Measurements from ENCODE around the gene RAB40C. TPM values are rescaled to one million over a fixed set of nuclear protein-coding genes. Genes with fewer than 3 reads are reported as not detected.

The RAB40C gene
- total and polyA plus RNA-seq, 7 donors = 16.8 to 41.2 (median 28.8) TPM

- no peak overlapping the region for H3K4me3 ChIP-seq
- no peak overlapping the region for H3K27ac ChIP-seq
- 96 to 97% methylated on average over 35 of the region's 35 CpGs for WGBS, 2 donors
- H3K4me1 ChIP-seq = peaks cover 0 to 4% (median 2%) of the 10 kb centered on the region in 4 donors
- no peaks in the 10 kb centered on the region for H3K9me3 ChIP-seq
- H3K36me3 ChIP-seq = peaks cover 0 to 56% (median 19%) of the 10 kb centered on the region in 4 donors
- no peak for DNase-seq
- TF ChIP-seq EP300 (IDR thresholded peaks at IDR 0.05) (no peak), POLR2AphosphoS5 (IDR thresholded peaks at IDR 0.05) (no peak), POLR2A (IDR thresholded peaks at IDR 0.05) (no peak), CTCF (IDR thresholded peaks at IDR 0.05) (no peak)
- H3K27me3 ChIP-seq = no peaks in the 10 kb centered on the region
- intact Hi-C loops (cut with DNase I) = no loop called here
Observed at GRCh38 chr16:552171-552570, 37.7 kb upstream of the RAB40C start.

GRCh38 chr16:553601-554296 is 36.1 kb upstream of the RAB40C start:
- Histone ChIP-seq H3K27ac (no peak overlapping the region), H3K36me3 (peaks cover 0 to 40% (median 18%) of the 10 kb centered on the region in 4 donors), H3K9me3 (no peaks in the 10 kb centered on the region), H3K4me3 (no peak overlapping the region), H3K27me3 (peaks cover 0 to 10% (median 9%) of the 10 kb centered on the region in 3 donors), H3K4me1 (no peaks in the 10 kb centered on the region)
- DNase-seq = no peak
- no peak for TF ChIP-seq POLR2AphosphoS5 (IDR thresholded peaks at IDR 0.05)
- TF ChIP-seq CTCF (IDR thresholded peaks at IDR 0.05) = no peak
- TF ChIP-seq POLR2A (IDR thresholded peaks at IDR 0.05) = no peak
- no peak for TF ChIP-seq EP300 (IDR thresholded peaks at IDR 0.05)
- whole genome bisulfite sequencing, 2 donors = 92 to 94% methylated on average over 33 of the region's 33 CpGs
- intact Hi-C loops (cut with DNase I) = no loop called here

- H3K4me1 ChIP-seq = no peaks in the 10 kb centered on the region
- peaks cover 0 to 35% (median 15%) of the 10 kb centered on the region in 4 donors for H3K36me3 ChIP-seq
- no peak for TF ChIP-seq POLR2AphosphoS5 (IDR thresholded peaks at IDR 0.05)
- no peak for TF ChIP-seq CTCF (IDR thresholded peaks at IDR 0.05)
- TF ChIP-seq POLR2A (IDR thresholded peaks at IDR 0.05) = no peak
- TF ChIP-seq EP300 (IDR thresholded peaks at IDR 0.05) = no peak
- H3K4me3 ChIP-seq = no peak overlapping the region
- no peaks in the 10 kb centered on the region for H3K9me3 ChIP-seq
- H3K27me3 ChIP-seq = peaks cover 1 to 16% (median 14%) of the 10 kb centered on the region in 3 donors
- H3K27ac ChIP-seq = no peak overlapping the region
- WGBS, 2 donors = 80 to 85% methylated on average over 11 of the region's 11 CpGs
- intact Hi-C loops (cut with DNase I) = no loop called here
- DNase-seq = no peak
Observed at GRCh38 chr16:554297-554621, 35.6 kb upstream of the RAB40C start.

GRCh38 chr16:554640-555365 is 35.1 kb upstream of the RAB40C start:
- Histone ChIP-seq H3K9me3 (no peaks in the 10 kb centered on the region), H3K27me3 (peaks cover 7 to 21% (median 20%) of the 10 kb centered on the region in 3 donors), H3K36me3 (peaks cover 0 to 29% (median 15%) of the 10 kb centered on the region in 4 donors), H3K4me3 (no peak overlapping the region), H3K27ac (no peak overlapping the region), H3K4me1 (peaks cover 0 to 5% (median 3%) of the 10 kb centered on the region in 4 donors)
- TF ChIP-seq POLR2AphosphoS5 (IDR thresholded peaks at IDR 0.05) (no peak), POLR2A (IDR thresholded peaks at IDR 0.05) (no peak), CTCF (IDR thresholded peaks at IDR 0.05) (no peak), EP300 (IDR thresholded peaks at IDR 0.05) (no peak)
- intact Hi-C loops (cut with DNase I) = no loop called here
- WGBS, 2 donors = 42 to 82% methylated on average over 54 of the region's 54 CpGs
- no peak for DNase-seq

Data from sigmoid colon (tissue), 7 donors.